SK-N-SH (cell line): Measurements from ENCODE around the gene FRRS1.

Source experiments
- GABPA ChIP-seq: IDR thresholded peaks from 2 replicates; pipeline ENCODE4 v1.4.0; 2012; ENCODE audit warnings: low read depth, mild to moderate bottlenecking
- RXRA ChIP-seq: IDR thresholded peaks from 2 replicates; pipeline ENCODE4 v1.4.0; 2012; ENCODE audit warnings: low read depth, mild to moderate bottlenecking, borderline replicate concordance
- YY1 ChIP-seq: IDR thresholded peaks from 2 replicates; pipeline ENCODE4 v1.4.0; 2012; ENCODE audit warnings: low read depth, mild to moderate bottlenecking
- TF ChIP-seq, protein P1 (sequence below): fragments of 200-600 bp; sonication (generic); IDR thresholded peaks from 2 replicates; pipeline ENCODE4 v1.6.1; 2017; ENCODE audit warnings: antibody characterized with exemption, mild to moderate bottlenecking, moderate library complexity

DNA sequence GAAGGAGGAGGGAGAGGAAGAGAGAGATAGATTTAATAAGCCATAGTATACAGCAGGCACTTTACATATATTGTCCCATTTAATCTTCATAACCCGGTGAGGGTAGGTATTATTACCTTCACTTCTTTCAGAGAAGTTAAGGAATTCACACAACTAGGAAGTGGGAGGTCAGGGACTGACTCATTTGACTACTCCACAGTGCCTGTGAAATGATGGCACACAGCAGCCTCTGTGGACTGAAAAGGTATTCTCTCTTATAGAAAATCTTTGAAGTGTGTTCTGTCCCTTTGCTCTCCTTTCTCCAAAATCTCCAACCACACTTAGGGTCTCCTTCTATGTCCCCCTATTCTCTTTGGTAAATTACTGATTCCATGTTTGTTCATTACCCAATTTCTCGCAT, 96.6 kb downstream of the FRRS1 start:
- TF ChIP-seq, protein P1, sequence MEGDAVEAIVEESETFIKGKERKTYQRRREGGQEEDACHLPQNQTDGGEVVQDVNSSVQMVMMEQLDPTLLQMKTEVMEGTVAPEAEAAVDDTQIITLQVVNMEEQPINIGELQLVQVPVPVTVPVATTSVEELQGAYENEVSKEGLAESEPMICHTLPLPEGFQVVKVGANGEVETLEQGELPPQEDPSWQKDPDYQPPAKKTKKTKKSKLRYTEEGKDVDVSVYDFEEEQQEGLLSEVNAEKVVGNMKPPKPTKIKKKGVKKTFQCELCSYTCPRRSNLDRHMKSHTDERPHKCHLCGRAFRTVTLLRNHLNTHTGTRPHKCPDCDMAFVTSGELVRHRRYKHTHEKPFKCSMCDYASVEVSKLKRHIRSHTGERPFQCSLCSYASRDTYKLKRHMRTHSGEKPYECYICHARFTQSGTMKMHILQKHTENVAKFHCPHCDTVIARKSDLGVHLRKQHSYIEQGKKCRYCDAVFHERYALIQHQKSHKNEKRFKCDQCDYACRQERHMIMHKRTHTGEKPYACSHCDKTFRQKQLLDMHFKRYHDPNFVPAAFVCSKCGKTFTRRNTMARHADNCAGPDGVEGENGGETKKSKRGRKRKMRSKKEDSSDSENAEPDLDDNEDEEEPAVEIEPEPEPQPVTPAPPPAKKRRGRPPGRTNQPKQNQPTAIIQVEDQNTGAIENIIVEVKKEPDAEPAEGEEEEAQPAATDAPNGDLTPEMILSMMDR = no peak
- no peak for TF ChIP-seq RXRA
- no peak for TF ChIP-seq YY1
- no peak for TF ChIP-seq GABPA
